Activated B cell treated with CpG ODN at 0.5 μM for 24 hours (primary cell): ENCODE results near the gene MACROD2. TPM values are rescaled to one million over a fixed set of nuclear protein-coding genes. Genes with fewer than 3 reads are reported as not detected.

Source experiments
- ATAC-seq: fragments of 200-7000 bp; cut with Tn5 transposase; one replicate; pipeline ENCODE4 v1.10.0; 2021; ENCODE audit warnings: low read depth, mild to moderate bottlenecking, moderate library complexity
- CTCF ChIA-PET: fragments of 350-600 bp; sonication (Branson Sonifier 250); formaldehyde crosslinking; loops from one replicate; lab custom pipeline; 2021; ENCODE audit warnings: antibody characterized with exemption; lab: Charles Lee
- POLR2A ChIA-PET: fragments of 350-600 bp; sonication (Branson Sonifier 250); formaldehyde crosslinking; loops from one replicate; lab custom pipeline; 2021; ENCODE audit warnings: antibody characterized with exemption; lab: Charles Lee
- DNase-seq: peaks from one replicate; pipeline ENCODE4 v3.0.0; 2022
- H3K27ac Mint-ChIP-seq: one replicate; pipeline ENCODE4 v1.8.0; 2020; ENCODE audit warnings: mixed read lengths
- H3K27me3 Mint-ChIP-seq: one replicate; pipeline ENCODE4 v1.8.0; 2021; ENCODE audit warnings: mixed read lengths
- H3K36me3 Mint-ChIP-seq: one replicate; pipeline ENCODE4 v1.8.0; 2021; ENCODE audit warnings: low read depth, mixed read lengths
- H3K4me1 Mint-ChIP-seq: one replicate; pipeline ENCODE4 v1.8.0; 2021; ENCODE audit warnings: mixed read lengths
- H3K4me3 Mint-ChIP-seq: one replicate; pipeline ENCODE4 v1.8.0; 2020; ENCODE audit warnings: mild to moderate bottlenecking, mixed read lengths
- H3K9me3 Mint-ChIP-seq: one replicate; pipeline ENCODE4 v1.8.0; 2020; ENCODE audit warnings: mixed read lengths
- CTCF ChIP-seq: fragments of 200-600 bp; IDR thresholded peaks from one replicate; pipeline ENCODE4 v1.8.0; 2022; ENCODE audit warnings: antibody characterized with exemption, mild to moderate bottlenecking
- intact Hi-C: fragments of 100-400 bp; cut with micrococcal nuclease; formaldehyde crosslinking; loops from one replicate; pipeline ENCODE4 v1.15.1; 2024
- total RNA-seq: library from RNA; stranded (reverse); gene quantifications from 2 replicates; pipeline ENCODE4 v1.2.3, GENCODE V29; 2022

Gene MACROD2
- total RNA-seq, 1 donor from 2014 or later = 55.1 TPM

GRCh38 chr20:15794409-15794808, 1799.1 kb downstream of the MACROD2 start:
- ChIA-PET CTCF (no interaction called here), POLR2A (no interaction called here)
- Mint-ChIP-seq H3K4me1 (peaks cover 7% of the 10 kb centered on the region), H3K9me3 (no peaks in the 10 kb centered on the region), H3K36me3 (no peaks in the 10 kb centered on the region), H3K27ac (no peak overlapping the region), H3K4me3 (no peak overlapping the region), H3K27me3 (no peaks in the 10 kb centered on the region)
- no peak for DNase-seq
- no peak for TF ChIP-seq CTCF
- intact Hi-C loops = no loop called here
- ATAC-seq = no peak

- CTCF ChIA-PET = no interaction called here
- Mint-ChIP-seq H3K27ac (no peak overlapping the region), H3K9me3 (no peaks in the 10 kb centered on the region), H3K27me3 (no peaks in the 10 kb centered on the region), H3K4me3 (no peak overlapping the region), H3K4me1 (peaks cover 6% of the 10 kb centered on the region), H3K36me3 (no peaks in the 10 kb centered on the region)
- DNase-seq = no peak
- POLR2A ChIA-PET = no interaction called here
- TF ChIP-seq CTCF = no peak
- intact Hi-C loops = no loop called here
- ATAC-seq = no peak
These were observed 1800.1 kb downstream of the MACROD2 start for GRCh38 chr20:15795305-15796019.

GRCh38 chr20:15799871-15800270, 1804.6 kb downstream of the MACROD2 start:
- ATAC-seq = no peak
- no peaks in the 10 kb centered on the region for H3K9me3 Mint-ChIP-seq
- ChIA-PET POLR2A (no interaction called here), CTCF (no interaction called here)
- DNase-seq = no peak
- peaks cover 2% of the 10 kb centered on the region for H3K4me1 Mint-ChIP-seq
- H3K36me3 Mint-ChIP-seq = no peaks in the 10 kb centered on the region
- H3K27me3 Mint-ChIP-seq = no peaks in the 10 kb centered on the region
- H3K27ac Mint-ChIP-seq = no peak overlapping the region
- intact Hi-C loops = loop anchor here (10.0 kb wide), 1 partner anchor 775 kb away; the partner anchor contains the start of gene KIF16B
- TF ChIP-seq CTCF = no peak
- no peak overlapping the region for H3K4me3 Mint-ChIP-seq

GRCh38 chr20:15802020-15802419, 1806.7 kb downstream of the MACROD2 start:
- Mint-ChIP-seq H3K27me3 (no peaks in the 10 kb centered on the region), H3K4me1 (peaks cover 21% of the 10 kb centered on the region), H3K9me3 (no peaks in the 10 kb centered on the region), H3K36me3 (no peaks in the 10 kb centered on the region), H3K27ac (no peak overlapping the region), H3K4me3 (no peak overlapping the region)
- intact Hi-C loops = loop anchor here (10.0 kb wide), 1 partner anchor 773 kb away; the partner anchor contains the start of gene KIF16B
- no peak for TF ChIP-seq CTCF
- CTCF ChIA-PET = no interaction called here
- POLR2A ChIA-PET = no interaction called here
- DNase-seq = no peak
- no peak for ATAC-seq

- no peak for TF ChIP-seq CTCF
- H3K27me3 Mint-ChIP-seq = no peaks in the 10 kb centered on the region
- peaks cover 5% of the 10 kb centered on the region for H3K9me3 Mint-ChIP-seq
- POLR2A ChIA-PET = no interaction called here
- intact Hi-C loops = loop anchor here (5.0 to 10.0 kb wide), 4 partner anchors 48 to 770 kb away; partner anchors contain the start of gene KIF16B
- peaks cover 41% of the 10 kb centered on the region for H3K4me1 Mint-ChIP-seq
- DNase-seq = no peak
- no peak overlapping the region for H3K27ac Mint-ChIP-seq
- peaks cover 3% of the 10 kb centered on the region for H3K36me3 Mint-ChIP-seq
- H3K4me3 Mint-ChIP-seq = no peak overlapping the region
- ATAC-seq = no peak
- CTCF ChIA-PET = no interaction called here
These were observed 1809.8 kb downstream of the MACROD2 start for GRCh38 chr20:15805154-15805553.
